ENCODE measurements around the gene MICAL3.

DNA sequence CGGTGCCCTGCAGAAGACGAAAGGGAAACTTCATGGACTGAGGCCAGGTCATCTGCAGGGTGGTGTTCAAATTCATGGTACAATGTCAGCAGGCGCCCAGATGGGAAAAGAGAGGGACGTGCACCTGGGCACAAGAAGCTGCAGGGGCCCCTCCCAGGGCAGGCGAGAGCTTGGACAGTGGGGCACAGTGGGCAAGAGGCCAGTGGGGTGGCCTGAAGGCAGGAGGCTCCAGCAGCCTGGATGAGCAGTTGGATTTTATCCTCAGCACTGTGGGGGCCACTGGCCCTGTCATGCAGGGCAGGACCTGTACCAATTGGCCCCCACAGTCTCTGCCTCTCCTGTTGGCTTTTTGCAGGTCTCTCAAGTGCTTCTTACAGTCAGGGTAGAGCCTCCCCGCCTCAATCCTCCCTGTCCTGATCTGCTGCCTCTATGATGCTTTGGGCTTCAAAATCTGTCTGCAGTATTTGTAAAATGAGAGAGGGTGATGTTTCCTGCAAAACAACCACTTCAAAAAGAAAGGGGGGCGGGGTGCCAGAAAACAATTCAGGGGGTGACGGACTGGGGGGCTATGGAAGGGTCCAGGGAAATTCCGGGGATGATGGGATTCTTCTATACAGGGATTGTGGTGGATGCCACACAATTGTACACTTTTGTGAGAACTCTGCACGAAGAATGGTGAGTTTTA lies 248.4 kb downstream of the MICAL3 start:
- no peak for TF ChIP-seq FOXK2 (IDR thresholded peaks at IDR 0.05)
- no peak for TF ChIP-seq HDGF (IDR thresholded peaks at IDR 0.05; ENCODE audit: borderline replicate concordance)
- no peak for TF ChIP-seq ZNF384 (IDR thresholded peaks at IDR 0.05)
- TF ChIP-seq FOXM1 (IDR thresholded peaks at IDR 0.05; ENCODE audit: borderline replicate concordance), result no peak
- no peak for TF ChIP-seq L3MBTL2 (conservative IDR thresholded peaks at IDR 0.05)
- TF ChIP-seq SP1 (IDR thresholded peaks at IDR 0.05), result no peak
- TF ChIP-seq, protein P1, sequence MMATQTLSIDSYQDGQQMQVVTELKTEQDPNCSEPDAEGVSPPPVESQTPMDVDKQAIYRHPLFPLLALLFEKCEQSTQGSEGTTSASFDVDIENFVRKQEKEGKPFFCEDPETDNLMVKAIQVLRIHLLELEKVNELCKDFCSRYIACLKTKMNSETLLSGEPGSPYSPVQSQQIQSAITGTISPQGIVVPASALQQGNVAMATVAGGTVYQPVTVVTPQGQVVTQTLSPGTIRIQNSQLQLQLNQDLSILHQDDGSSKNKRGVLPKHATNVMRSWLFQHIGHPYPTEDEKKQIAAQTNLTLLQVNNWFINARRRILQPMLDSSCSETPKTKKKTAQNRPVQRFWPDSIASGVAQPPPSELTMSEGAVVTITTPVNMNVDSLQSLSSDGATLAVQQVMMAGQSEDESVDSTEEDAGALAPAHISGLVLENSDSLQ (IDR thresholded peaks at IDR 0.05), result no peak
- no peak for TF ChIP-seq LEF1 (IDR thresholded peaks at IDR 0.05; ENCODE audit: borderline replicate concordance)
- no peak for TF ChIP-seq FOXA1 (IDR thresholded peaks at IDR 0.05)
